HG03066 (cell line): Measurements from ENCODE around the gene CNST.
"Not testable (repeated sequence)": the region's sequence is repeated elsewhere in the genome, so short reads cannot be mapped to it uniquely, and the experiment has no call there.

ENCODE experiments used
- ATAC-seq: cut with Tn5 transposase; IDR thresholded peaks from one replicate; pipeline ENCODE4 v1.9.1; 2021; ENCODE audit warnings: low read depth; ENCODE audit not compliant: unreplicated experiment

The CNST gene

GRCh38 chr1:246698466-246699094 lies 132.3 kb downstream of the CNST start:
- no peak for ATAC-seq

GRCh38 chr1:246699095-246699735 lies 133.0 kb downstream of the CNST start:
- ATAC-seq = peak; percentile 95

- ATAC-seq = no peak
Observed at GRCh38 chr1:246703581-246703980, 137.3 kb downstream of the CNST start.

GRCh38 chr1:246705368-246705767 lies 139.1 kb downstream of the CNST start:
- no peak for ATAC-seq

GRCh38 chr1:246708166-246708565 lies 141.9 kb downstream of the CNST start:
- no peak for ATAC-seq

- no peak for ATAC-seq
Observed at GRCh38 chr1:246709196-246709595, 142.9 kb downstream of the CNST start.

GRCh38 chr1:246709835-246710234 lies 143.6 kb downstream of the CNST start:
- no peak for ATAC-seq

GRCh38 chr1:246711548-246712003 lies 145.3 kb downstream of the CNST start:
- no peak for ATAC-seq

GRCh38 chr1:246712428-246712827 lies 146.2 kb downstream of the CNST start:
- not testable (repeated sequence) for ATAC-seq
